ENCODE results near the gene ESYT1. TPM values are rescaled to one million over a fixed set of nuclear protein-coding genes. Genes with fewer than 3 reads are reported as not detected.

The ESYT1 gene
- total RNA-seq, 1 experiment from 2014 or later, result 91.1 TPM

DNA sequence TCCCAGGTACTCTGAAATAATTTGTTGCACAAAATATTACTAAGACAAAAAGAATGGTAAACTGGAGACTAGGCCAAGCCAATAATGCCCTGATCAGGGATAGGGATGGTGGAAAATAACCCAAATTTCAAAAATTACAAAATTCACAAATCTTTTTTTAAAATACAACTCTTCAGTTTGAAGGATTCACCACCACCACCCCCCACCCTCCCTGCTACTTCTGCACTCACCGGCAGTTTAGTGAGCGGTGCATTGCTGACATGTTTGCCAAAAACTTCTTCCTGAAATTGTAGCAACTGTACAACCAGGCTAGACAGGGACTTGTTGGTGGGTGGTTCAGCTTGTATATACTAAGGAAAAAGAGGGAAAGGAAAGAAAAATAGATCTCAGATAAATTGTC lies 58.9 kb downstream of the ESYT1 start:
- no peak overlapping the region for H3K27ac Mint-ChIP-seq (ENCODE audit: unreplicated experiment)
- H3K27me3 Mint-ChIP-seq (ENCODE audit: unreplicated experiment), result no peaks in the 10 kb centered on the region
- no peak overlapping the region for H3K4me3 Mint-ChIP-seq (ENCODE audit: low read depth, unreplicated experiment)
- CTCF ChIA-PET, result interaction anchor here (1.4 to 3.8 kb wide), 2 partner anchors 11 to 68 kb away, joined by 3 to 53 read pairs; partner anchors contain the start of gene ZC3H10
- intact Hi-C loops (cut with micrococcal nuclease; ENCODE audit: unreplicated experiment), result loop anchor here (10.0 kb wide), 1 partner anchor 142 kb away; the partner anchor contains the start of gene RPS26
- peaks cover 28% of the 10 kb centered on the region for H3K4me1 Mint-ChIP-seq (ENCODE audit: low read depth, unreplicated experiment)
- no peak for DNase-seq
- no peaks in the 10 kb centered on the region for H3K9me3 Mint-ChIP-seq (ENCODE audit: low read depth, unreplicated experiment)
- peaks cover 63% of the 10 kb centered on the region for H3K36me3 Mint-ChIP-seq (ENCODE audit: insufficient read depth, unreplicated experiment)
- TF ChIP-seq, protein P1, sequence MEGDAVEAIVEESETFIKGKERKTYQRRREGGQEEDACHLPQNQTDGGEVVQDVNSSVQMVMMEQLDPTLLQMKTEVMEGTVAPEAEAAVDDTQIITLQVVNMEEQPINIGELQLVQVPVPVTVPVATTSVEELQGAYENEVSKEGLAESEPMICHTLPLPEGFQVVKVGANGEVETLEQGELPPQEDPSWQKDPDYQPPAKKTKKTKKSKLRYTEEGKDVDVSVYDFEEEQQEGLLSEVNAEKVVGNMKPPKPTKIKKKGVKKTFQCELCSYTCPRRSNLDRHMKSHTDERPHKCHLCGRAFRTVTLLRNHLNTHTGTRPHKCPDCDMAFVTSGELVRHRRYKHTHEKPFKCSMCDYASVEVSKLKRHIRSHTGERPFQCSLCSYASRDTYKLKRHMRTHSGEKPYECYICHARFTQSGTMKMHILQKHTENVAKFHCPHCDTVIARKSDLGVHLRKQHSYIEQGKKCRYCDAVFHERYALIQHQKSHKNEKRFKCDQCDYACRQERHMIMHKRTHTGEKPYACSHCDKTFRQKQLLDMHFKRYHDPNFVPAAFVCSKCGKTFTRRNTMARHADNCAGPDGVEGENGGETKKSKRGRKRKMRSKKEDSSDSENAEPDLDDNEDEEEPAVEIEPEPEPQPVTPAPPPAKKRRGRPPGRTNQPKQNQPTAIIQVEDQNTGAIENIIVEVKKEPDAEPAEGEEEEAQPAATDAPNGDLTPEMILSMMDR (IDR thresholded peaks at IDR 0.05; ENCODE audit: unreplicated experiment), result no peak
- BruUV-seq (replicated peaks), result no TSS peak

DNA sequence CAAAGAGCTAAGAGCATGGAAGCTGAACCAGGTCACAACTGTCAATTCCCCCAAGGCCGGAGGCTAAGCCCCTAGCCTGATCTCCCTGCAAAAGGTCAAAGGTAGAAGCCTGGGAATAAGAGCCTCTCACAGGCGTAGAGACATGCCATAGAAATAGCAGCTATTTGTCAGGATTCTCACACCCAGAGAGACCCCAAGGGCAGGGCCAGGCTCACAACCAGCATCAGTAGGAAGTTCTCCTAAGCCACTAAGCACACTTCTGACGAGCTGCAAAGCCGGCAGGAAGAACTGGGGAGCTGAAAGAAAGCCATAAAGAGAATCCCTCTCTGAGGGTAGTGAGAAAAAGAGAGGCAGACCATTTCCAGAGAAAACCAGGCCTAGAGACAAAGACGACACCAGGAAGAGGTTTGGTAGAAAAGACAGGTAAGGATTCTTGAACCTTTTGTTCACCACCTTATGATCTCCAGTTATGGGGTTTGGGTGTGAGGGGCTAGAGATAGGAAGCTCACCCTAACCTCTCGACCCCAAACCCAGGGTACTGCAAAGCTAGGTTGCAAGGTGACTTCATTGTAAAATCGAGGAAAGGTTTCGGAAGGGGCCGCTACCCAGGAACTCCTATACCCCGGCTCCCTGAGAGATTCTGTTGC lies 60.2 kb downstream of the ESYT1 start:
- Mint-ChIP-seq H3K27ac (ENCODE audit: unreplicated experiment) (peak overlapping the region; percentile 88), H3K4me3 (ENCODE audit: low read depth, unreplicated experiment) (peak overlapping the region; percentile 89), H3K27me3 (ENCODE audit: unreplicated experiment) (no peaks in the 10 kb centered on the region), H3K4me1 (ENCODE audit: low read depth, unreplicated experiment) (peaks cover 36% of the 10 kb centered on the region), H3K9me3 (ENCODE audit: low read depth, unreplicated experiment) (no peaks in the 10 kb centered on the region), H3K36me3 (ENCODE audit: insufficient read depth, unreplicated experiment) (peaks cover 58% of the 10 kb centered on the region)
- TF ChIP-seq, protein P1 (IDR thresholded peaks at IDR 0.05; ENCODE audit: unreplicated experiment), result no peak
- CTCF ChIA-PET, result interaction anchor here (0.5 to 3.8 kb wide), 9 partner anchors 12 to 276 kb away, joined by 3 to 53 read pairs (median 11); partner anchors contain the start of genes RNF41 and ZC3H10
- intact Hi-C loops (cut with micrococcal nuclease; ENCODE audit: unreplicated experiment), result loop anchor here (2.0 to 10.0 kb wide), 2 partner anchors 69 to 143 kb away; partner anchors contain the start of genes RPS26 and ZC3H10
- no peak for DNase-seq
- no TSS peak for BruUV-seq (replicated peaks)

DNA sequence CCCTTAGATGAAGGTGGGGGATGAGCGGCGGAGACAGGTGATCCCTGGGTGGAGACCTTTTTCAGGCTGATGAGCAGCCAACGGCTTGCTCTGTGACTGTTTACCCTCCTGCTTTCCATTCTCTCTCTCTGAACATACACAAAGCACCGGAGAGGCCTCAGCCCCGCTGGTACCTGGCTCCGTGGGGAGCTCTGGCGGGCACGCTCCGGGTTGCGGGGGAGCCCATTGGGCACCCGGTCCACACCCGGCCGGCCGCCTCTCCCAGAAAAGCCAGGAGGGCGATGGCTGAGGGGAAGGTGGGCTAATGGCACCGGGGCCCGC lies 60.7 kb downstream of the ESYT1 start:
- DNase-seq, result no peak
- Mint-ChIP-seq H3K27me3 (ENCODE audit: unreplicated experiment) (no peaks in the 10 kb centered on the region), H3K27ac (ENCODE audit: unreplicated experiment) (peak overlapping the region; percentile 88), H3K9me3 (ENCODE audit: low read depth, unreplicated experiment) (no peaks in the 10 kb centered on the region), H3K4me3 (ENCODE audit: low read depth, unreplicated experiment) (peak overlapping the region; percentile 89), H3K4me1 (ENCODE audit: low read depth, unreplicated experiment) (peaks cover 41% of the 10 kb centered on the region), H3K36me3 (ENCODE audit: insufficient read depth, unreplicated experiment) (peaks cover 57% of the 10 kb centered on the region)
- TF ChIP-seq, protein P1 (IDR thresholded peaks at IDR 0.05; ENCODE audit: unreplicated experiment), result no peak
- BruUV-seq (replicated peaks), result no TSS peak
- intact Hi-C loops (cut with micrococcal nuclease; ENCODE audit: unreplicated experiment), result loop anchor here (2.0 to 10.0 kb wide), 2 partner anchors 70 to 144 kb away; partner anchors contain the start of genes RPS26 and ZC3H10
- CTCF ChIA-PET, result interaction anchor here (0.8 to 3.8 kb wide), 13 partner anchors 12 to 276 kb away, joined by 3 to 53 read pairs (median 11); partner anchors contain the start of genes COQ10A, ESYT1, MYL6 and RNF41

DNA sequence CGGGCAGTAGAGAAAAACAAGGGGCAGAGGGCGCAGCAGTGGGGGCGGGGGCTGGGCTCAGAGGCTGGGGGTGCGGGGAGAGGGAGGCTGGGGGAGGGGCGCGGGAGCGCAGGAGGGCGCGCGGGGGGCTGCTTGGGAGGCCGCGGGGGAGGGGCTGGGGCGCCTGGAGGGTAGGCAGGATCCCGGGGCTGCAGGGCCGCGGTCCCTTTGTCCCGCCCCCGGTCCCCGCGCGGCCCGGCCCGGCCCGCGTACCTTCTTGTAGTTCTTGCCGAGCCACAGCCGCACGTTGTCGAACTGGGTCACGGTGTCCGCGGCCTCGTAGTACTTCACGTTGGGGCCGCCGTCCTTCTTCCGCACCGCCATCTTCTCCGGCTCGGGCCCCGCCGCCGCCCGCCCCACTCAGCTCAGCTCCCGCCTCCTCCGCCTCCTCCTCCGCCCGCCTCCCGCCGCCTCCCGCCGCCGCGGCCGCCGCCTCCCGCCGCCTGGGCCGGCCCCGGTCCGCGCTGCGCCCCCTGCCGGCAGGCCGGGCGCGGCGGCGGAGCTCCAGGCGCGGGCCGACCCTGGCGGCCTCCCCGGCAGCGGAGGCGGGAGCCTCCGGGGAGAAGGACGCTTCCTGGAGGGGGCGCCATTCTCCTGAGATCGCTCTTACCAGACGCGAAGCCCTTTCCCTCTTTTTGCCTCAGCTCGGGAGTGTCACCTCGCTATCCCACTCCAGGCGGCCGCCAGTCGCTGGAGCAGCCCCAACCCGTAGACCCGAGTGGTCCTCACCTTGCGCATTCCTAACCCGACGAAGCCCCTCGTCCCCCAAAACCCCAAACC lies 61.2 kb downstream of the ESYT1 start, which contains the start of gene SMARCC2:
TSS of gene SMARCC2 (minus strand) at position 385 of the 819 bp plus-strand sequence. CDS start at position 363, 22 bp downstream.
- H3K27me3 Mint-ChIP-seq (ENCODE audit: unreplicated experiment), result no peaks in the 10 kb centered on the region
- TF ChIP-seq, protein P1 (IDR thresholded peaks at IDR 0.05; ENCODE audit: unreplicated experiment), result peak; percentile 94
- CTCF ChIA-PET, result interaction anchor here (0.6 to 3.8 kb wide), 21 partner anchors 13 to 1862 kb away, joined by 3 to 53 read pairs (median 7); partner anchors contain the start of genes COQ10A, ESYT1, MYL6 and PA2G4
- peaks cover 53% of the 10 kb centered on the region for H3K36me3 Mint-ChIP-seq (ENCODE audit: insufficient read depth, unreplicated experiment)
- peak within 1 kb of the TSS; percentile 89 for H3K4me3 Mint-ChIP-seq (ENCODE audit: low read depth, unreplicated experiment)
- intact Hi-C loops (cut with micrococcal nuclease; ENCODE audit: unreplicated experiment), result loop anchor here (2.0 to 10.0 kb wide), 2 partner anchors 71 to 145 kb away; partner anchors contain the start of genes RPS26 and ZC3H10
- peak; percentile 96 for DNase-seq
- H3K27ac Mint-ChIP-seq (ENCODE audit: unreplicated experiment), result peak within 1 kb of the TSS; percentile 98
- no peaks in the 10 kb centered on the region for H3K9me3 Mint-ChIP-seq (ENCODE audit: low read depth, unreplicated experiment)
- peaks cover 41% of the 10 kb centered on the region for H3K4me1 Mint-ChIP-seq (ENCODE audit: low read depth, unreplicated experiment)
- BruUV-seq (replicated peaks), result no TSS peak

Measured in Calu3 (cell line).